HCT116 (cell line): ENCODE data around the gene HUS1B. TPM values are rescaled to one million over a fixed set of nuclear protein-coding genes. Genes with fewer than 3 reads are reported as not detected.

Source experiments
- ATAC-seq: fragments of 200-7000 bp; cut with Tn5 transposase; 2 replicates; pipeline ENCODE4 v1.9.1; 2020; ENCODE audit warnings: mild to moderate bottlenecking, moderate library complexity
- BruUV-seq: library from RNA; stranded (reverse); fragments of 400-500 nt; replicated peaks from 2 replicates; lab custom pipeline; 2021; lab: Mats Ljungman, UMichigan
- CTCF ChIA-PET: fragments of 300-600 bp; sonication (Branson Sonifier 250); formaldehyde crosslinking; loops from one replicate; lab custom pipeline; 2021; ENCODE audit warnings: antibody characterized with exemption; lab: Charles Lee
- POLR2A ChIA-PET: fragments of 300-600, 350-600 bp; sonication (Branson Sonifier 250); formaldehyde crosslinking; loops from one replicate; lab custom pipeline; 2021; ENCODE audit warnings: antibody characterized with exemption; lab: Charles Lee
- RAD21 ChIA-PET, 2 experiments: fragments of 300-600 bp; sonication (Branson Sonifier 250); formaldehyde crosslinking; loops; one replicate each; lab custom pipeline; 2023; ENCODE audit warnings: low total read pairs in 2 of 2; ENCODE audit not compliant: uncharacterized antibody in 2 of 2, unreplicated experiment in 2 of 2, low non-redundant PET in 1 of 2; lab: Charles Lee
- DNase-seq: peaks from one replicate; pipeline ENCODE4 v3.0.0-alpha.2; 2010; ENCODE audit warnings: low read depth, low spot score
- H2AFZ ChIP-seq: fragments of 200-600 bp; shearing (Covaris generic), sonication (generic); 2 replicates; pipeline ENCODE4 v1.6.1; 2017; ENCODE audit warnings: low read depth, mixed run types, mixed read lengths, antibody characterized with exemption, low read length; ENCODE audit not compliant: poor library complexity, severe bottlenecking
- H3K27ac ChIP-seq: 2 replicates; pipeline ENCODE4 v1.5.1; 2012; ENCODE audit warnings: low read depth, low read length
- H3K27me3 ChIP-seq: fragments of 200-600 bp; sonication (generic); 2 replicates; pipeline ENCODE4 v1.6.1; 2016; ENCODE audit warnings: mixed run types, low read length, mixed read lengths; ENCODE audit not compliant: insufficient read depth
- H3K36me3 ChIP-seq, 2 experiments: fragments of 200-500 bp in 1 of 2; fragments of 200-600 bp in 1 of 2; sonication (Bioruptor generic) in 1 of 2; sonication (generic) in 1 of 2; 2 replicates each; pipeline versions ENCODE4 v1.5.1 to v1.6.1; 2014 to 2016; ENCODE audit warnings: low read length in 2 of 2, inconsistent platforms in 1 of 2, mixed read lengths in 1 of 2, mixed run types in 1 of 2; ENCODE audit not compliant: insufficient read depth in 2 of 2, control insufficient read depth in 1 of 2
- H3K4me1 ChIP-seq, 2 experiments: fragments of 200-600 bp in 1 of 2; sonication (generic) in 1 of 2; 2 replicates each; pipeline versions ENCODE4 v1.5.1 to v1.6.1; 2012 to 2017; ENCODE audit warnings: low read length in 2 of 2, inconsistent platforms in 1 of 2, mild to moderate bottlenecking in 1 of 2, mixed read lengths in 1 of 2, mixed run types in 1 of 2, moderate library complexity in 1 of 2; ENCODE audit not compliant: insufficient read depth in 2 of 2, control insufficient read depth in 1 of 2
- H3K4me2 ChIP-seq: fragments of 200-600 bp; sonication (generic); 2 replicates; pipeline ENCODE4 v1.6.1; 2017; ENCODE audit warnings: mixed run types, low read length, mixed read lengths
- H3K4me3 ChIP-seq, 2 experiments: fragments of 200-600 bp in 1 of 2; sonication (generic) in 1 of 2; replicated peaks in 1 of 2; 2 replicates each; pipeline ENCODE4 v1.5.1; 2011 to 2016; ENCODE audit warnings: low read length in 2 of 2, control low read depth in 1 of 2, low read depth in 1 of 2, mild to moderate bottlenecking in 1 of 2, mixed read lengths in 1 of 2, mixed run types in 1 of 2
- H3K79me2 ChIP-seq: fragments of 200-600 bp; sonication (generic); 2 replicates; pipeline ENCODE4 v1.6.1; 2017; ENCODE audit warnings: mild to moderate bottlenecking, mixed run types, low read length, moderate library complexity, mixed read lengths; ENCODE audit not compliant: insufficient read depth
- H3K9ac ChIP-seq: fragments of 200-600 bp; sonication (generic); 2 replicates; pipeline ENCODE4 v1.6.1; 2016; ENCODE audit warnings: low read length, mixed read lengths
- H3K9me2 ChIP-seq: fragments of 200-600 bp; sonication (generic), shearing (Covaris generic); 2 replicates; pipeline ENCODE4 v1.6.1; 2017; ENCODE audit warnings: mixed run types, mild to moderate bottlenecking, moderate library complexity; ENCODE audit not compliant: insufficient read depth
- H3K9me3 ChIP-seq, 2 experiments: fragments of 200-500 bp in 1 of 2; fragments of 200-600 bp in 1 of 2; sonication (Bioruptor generic) in 1 of 2; sonication (generic) in 1 of 2; 2 replicates each; pipeline ENCODE4 v1.6.1; 2014 to 2017; ENCODE audit warnings: low read length in 2 of 2, mixed read lengths in 2 of 2, inconsistent platforms in 1 of 2, low read depth in 1 of 2, mild to moderate bottlenecking in 1 of 2, mixed run types in 1 of 2, moderate library complexity in 1 of 2; ENCODE audit not compliant: control insufficient read depth in 1 of 2, insufficient read depth in 1 of 2
- H4K20me1 ChIP-seq: fragments of 200-600 bp; sonication (generic), shearing (Covaris generic); 2 replicates; pipeline ENCODE4 v1.6.1; 2017; ENCODE audit warnings: mixed run types, mild to moderate bottlenecking, moderate library complexity; ENCODE audit not compliant: insufficient read depth
- CBX3 ChIP-seq: IDR thresholded peaks from 2 replicates; pipeline ENCODE4 v1.6.1; 2012; ENCODE audit warnings: low read depth
- CEBPB ChIP-seq: IDR thresholded peaks from 2 replicates; pipeline ENCODE4 v1.6.1; 2012; ENCODE audit warnings: low read depth
- EGR1 ChIP-seq: IDR thresholded peaks from 2 replicates; pipeline ENCODE4 v1.6.1; 2012; ENCODE audit warnings: low read depth
- ELF1 ChIP-seq: IDR thresholded peaks from 2 replicates; pipeline ENCODE4 v1.6.1; 2012; ENCODE audit warnings: low read depth, borderline replicate concordance
- EZH2phosphoT487 ChIP-seq: fragments of 200-600 bp; IDR thresholded peaks from 2 replicates; pipeline ENCODE4 v1.6.1; 2018; ENCODE audit warnings: antibody characterized with exemption, borderline replicate concordance
- POLR2A ChIP-seq: IDR thresholded peaks from 2 replicates; pipeline ENCODE4 v1.7.0; 2011; ENCODE audit warnings: borderline replicate concordance; ENCODE audit not compliant: insufficient read depth, insufficient read length; ENCODE audit errors: extremely low read depth
- POLR2AphosphoS5 ChIP-seq: IDR thresholded peaks from 2 replicates; pipeline ENCODE4 v1.6.1; 2011; ENCODE audit warnings: mild to moderate bottlenecking, low read depth, low read length, moderate library complexity
- SIN3A ChIP-seq: IDR thresholded peaks from 2 replicates; pipeline ENCODE4 v1.6.1; 2012; ENCODE audit warnings: low read depth
- SP1 ChIP-seq: IDR thresholded peaks from 2 replicates; pipeline ENCODE4 v1.6.1; 2012; ENCODE audit warnings: low read depth
- SRF ChIP-seq: IDR thresholded peaks from 2 replicates; pipeline ENCODE4 v1.6.1; 2012; ENCODE audit warnings: low read depth
- TCF7L2 ChIP-seq: IDR thresholded peaks from 2 replicates; pipeline ENCODE4 v1.7.0; 2011; ENCODE audit warnings: borderline replicate concordance, inconsistent platforms; ENCODE audit not compliant: insufficient read depth, insufficient read length; ENCODE audit errors: extremely low read depth
- YY1 ChIP-seq: IDR thresholded peaks from 2 replicates; pipeline ENCODE4 v1.6.1; 2011; ENCODE audit warnings: low read length, low read depth, moderate library complexity, mild to moderate bottlenecking; ENCODE audit not compliant: insufficient replicate concordance; ENCODE audit errors: extremely low read depth
- ZFX ChIP-seq: fragments of 450-650 bp; IDR thresholded peaks from 2 replicates; pipeline ENCODE4 v1.6.1; 2017
- ZNF274 ChIP-seq: fragments of 200-500 bp; sonication (Bioruptor generic); IDR thresholded peaks from 2 replicates; pipeline ENCODE4 v1.6.1; 2014; ENCODE audit warnings: mild to moderate bottlenecking, low read depth, low read length, inconsistent platforms
- intact Hi-C: fragments of 100-400 bp; cut with micrococcal nuclease; formaldehyde crosslinking; loops from 2 replicates; pipeline ENCODE4 v1.10.0; 2022
- total RNA-seq: library from RNA; stranded (reverse); gene quantifications from one replicate; pipeline ENCODE4 v1.2.1, GENCODE V29; 2021; ENCODE audit not compliant: unreplicated experiment
- TF ChIP-seq, protein P1 (sequence below): IDR thresholded peaks from 2 replicates; pipeline ENCODE4 v1.6.1; 2012
- TF ChIP-seq, protein P2 (sequence below): IDR thresholded peaks from 2 replicates; pipeline ENCODE4 v1.6.1; 2012; ENCODE audit warnings: low read depth
- TF ChIP-seq, protein P3 (sequence below), 3 experiments: fragments of 200-600 bp in 1 of 3; sonication (generic) in 1 of 3; IDR thresholded peaks in 2 of 3; conservative IDR thresholded peaks in 1 of 3; 2 replicates each; pipeline ENCODE4 v1.5.1; 2012 to 2017; ENCODE audit warnings: low read depth in 2 of 3, low read length in 2 of 3, antibody characterized with exemption in 1 of 3, borderline replicate concordance in 1 of 3, control low read depth in 1 of 3, mild to moderate bottlenecking in 1 of 3, mixed read lengths in 1 of 3, mixed run types in 1 of 3, moderate library complexity in 1 of 3; ENCODE audit not compliant: insufficient read depth in 1 of 3
- TF ChIP-seq, protein P4 (sequence below): IDR thresholded peaks from 2 replicates; pipeline ENCODE4 v1.6.1; 2012

The HUS1B gene
- total RNA-seq, 1 experiment from 2014 or later: 0.76 TPM

DNA sequence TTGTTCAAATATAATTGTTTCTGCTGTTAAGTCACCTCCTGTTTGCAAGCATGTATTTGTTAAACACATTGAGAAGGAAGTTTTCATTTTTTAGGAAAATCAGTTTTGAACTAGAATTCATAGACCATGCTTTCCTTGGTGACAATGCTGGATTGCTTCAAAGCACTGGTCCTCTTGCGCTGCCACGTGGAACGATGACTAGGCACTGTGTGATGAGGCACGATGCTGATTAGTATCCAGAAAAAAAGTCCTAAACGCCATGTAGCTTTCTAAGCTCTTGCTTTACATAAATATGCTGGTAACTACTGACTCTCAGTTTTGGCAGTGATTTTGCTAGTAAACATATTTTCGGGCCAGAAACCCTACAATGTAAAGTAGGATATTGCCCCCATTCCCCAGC, 47.1 kb upstream of the HUS1B start:
- no peaks in the 10 kb centered on the region for H3K9me2 ChIP-seq
- H3K4me3 ChIP-seq: no peak overlapping the region
- no peak overlapping the region for H3K4me2 ChIP-seq
- intact Hi-C loops: no loop called here
- no peaks in the 10 kb centered on the region for H3K9me3 ChIP-seq
- no peak for DNase-seq
- H2AFZ ChIP-seq: no peak overlapping the region
- H3K27me3 ChIP-seq: peaks cover 35% of the 10 kb centered on the region
- no peaks in the 10 kb centered on the region for H3K4me1 ChIP-seq
- TF ChIP-seq CBX3 (no peak), POLR2A (no peak), SRF (no peak), POLR2AphosphoS5 (no peak), YY1 (no peak), EGR1 (no peak), EZH2phosphoT487 (no peak), ELF1 (no peak), ZFX (no peak), SP1 (no peak), ZNF274 (no peak), CEBPB (no peak), SIN3A (no peak), TCF7L2 (no peak)
- TF ChIP-seq, protein P1, sequence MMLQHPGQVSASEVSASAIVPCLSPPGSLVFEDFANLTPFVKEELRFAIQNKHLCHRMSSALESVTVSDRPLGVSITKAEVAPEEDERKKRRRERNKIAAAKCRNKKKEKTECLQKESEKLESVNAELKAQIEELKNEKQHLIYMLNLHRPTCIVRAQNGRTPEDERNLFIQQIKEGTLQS: no peak
- TF ChIP-seq, protein P2, sequence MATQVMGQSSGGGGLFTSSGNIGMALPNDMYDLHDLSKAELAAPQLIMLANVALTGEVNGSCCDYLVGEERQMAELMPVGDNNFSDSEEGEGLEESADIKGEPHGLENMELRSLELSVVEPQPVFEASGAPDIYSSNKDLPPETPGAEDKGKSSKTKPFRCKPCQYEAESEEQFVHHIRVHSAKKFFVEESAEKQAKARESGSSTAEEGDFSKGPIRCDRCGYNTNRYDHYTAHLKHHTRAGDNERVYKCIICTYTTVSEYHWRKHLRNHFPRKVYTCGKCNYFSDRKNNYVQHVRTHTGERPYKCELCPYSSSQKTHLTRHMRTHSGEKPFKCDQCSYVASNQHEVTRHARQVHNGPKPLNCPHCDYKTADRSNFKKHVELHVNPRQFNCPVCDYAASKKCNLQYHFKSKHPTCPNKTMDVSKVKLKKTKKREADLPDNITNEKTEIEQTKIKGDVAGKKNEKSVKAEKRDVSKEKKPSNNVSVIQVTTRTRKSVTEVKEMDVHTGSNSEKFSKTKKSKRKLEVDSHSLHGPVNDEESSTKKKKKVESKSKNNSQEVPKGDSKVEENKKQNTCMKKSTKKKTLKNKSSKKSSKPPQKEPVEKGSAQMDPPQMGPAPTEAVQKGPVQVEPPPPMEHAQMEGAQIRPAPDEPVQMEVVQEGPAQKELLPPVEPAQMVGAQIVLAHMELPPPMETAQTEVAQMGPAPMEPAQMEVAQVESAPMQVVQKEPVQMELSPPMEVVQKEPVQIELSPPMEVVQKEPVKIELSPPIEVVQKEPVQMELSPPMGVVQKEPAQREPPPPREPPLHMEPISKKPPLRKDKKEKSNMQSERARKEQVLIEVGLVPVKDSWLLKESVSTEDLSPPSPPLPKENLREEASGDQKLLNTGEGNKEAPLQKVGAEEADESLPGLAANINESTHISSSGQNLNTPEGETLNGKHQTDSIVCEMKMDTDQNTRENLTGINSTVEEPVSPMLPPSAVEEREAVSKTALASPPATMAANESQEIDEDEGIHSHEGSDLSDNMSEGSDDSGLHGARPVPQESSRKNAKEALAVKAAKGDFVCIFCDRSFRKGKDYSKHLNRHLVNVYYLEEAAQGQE: no peak
- TF ChIP-seq, protein P3, sequence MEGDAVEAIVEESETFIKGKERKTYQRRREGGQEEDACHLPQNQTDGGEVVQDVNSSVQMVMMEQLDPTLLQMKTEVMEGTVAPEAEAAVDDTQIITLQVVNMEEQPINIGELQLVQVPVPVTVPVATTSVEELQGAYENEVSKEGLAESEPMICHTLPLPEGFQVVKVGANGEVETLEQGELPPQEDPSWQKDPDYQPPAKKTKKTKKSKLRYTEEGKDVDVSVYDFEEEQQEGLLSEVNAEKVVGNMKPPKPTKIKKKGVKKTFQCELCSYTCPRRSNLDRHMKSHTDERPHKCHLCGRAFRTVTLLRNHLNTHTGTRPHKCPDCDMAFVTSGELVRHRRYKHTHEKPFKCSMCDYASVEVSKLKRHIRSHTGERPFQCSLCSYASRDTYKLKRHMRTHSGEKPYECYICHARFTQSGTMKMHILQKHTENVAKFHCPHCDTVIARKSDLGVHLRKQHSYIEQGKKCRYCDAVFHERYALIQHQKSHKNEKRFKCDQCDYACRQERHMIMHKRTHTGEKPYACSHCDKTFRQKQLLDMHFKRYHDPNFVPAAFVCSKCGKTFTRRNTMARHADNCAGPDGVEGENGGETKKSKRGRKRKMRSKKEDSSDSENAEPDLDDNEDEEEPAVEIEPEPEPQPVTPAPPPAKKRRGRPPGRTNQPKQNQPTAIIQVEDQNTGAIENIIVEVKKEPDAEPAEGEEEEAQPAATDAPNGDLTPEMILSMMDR (IDR thresholded peaks at IDR 0.05 in 2 of 3, conservative IDR thresholded peaks at IDR 0.05 in 1 of 3; ENCODE audit: borderline replicate concordance in 1 of 3, insufficient read depth in 1 of 3, low read depth in 2 of 3, low read length in 2 of 3): no peak
- TF ChIP-seq, protein P4, sequence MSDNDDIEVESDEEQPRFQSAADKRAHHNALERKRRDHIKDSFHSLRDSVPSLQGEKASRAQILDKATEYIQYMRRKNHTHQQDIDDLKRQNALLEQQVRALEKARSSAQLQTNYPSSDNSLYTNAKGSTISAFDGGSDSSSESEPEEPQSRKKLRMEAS: no peak
- ChIA-PET RAD21 (no interaction called here), CTCF (no interaction called here), POLR2A (no interaction called here)
- H3K27ac ChIP-seq: no peak overlapping the region
- no peaks in the 10 kb centered on the region for H3K36me3 ChIP-seq
- H4K20me1 ChIP-seq: no peaks in the 10 kb centered on the region; the same call in 1 of the 2 replicates
- H3K9ac ChIP-seq: no peak overlapping the region
- no peaks in the 10 kb centered on the region for H3K79me2 ChIP-seq
- ATAC-seq: no peak
- no TSS peak for BruUV-seq
